HFF-Myc (cell line): ENCODE measurements around the gene PDE6B.
"Not testable (repeated sequence)": the region's sequence is repeated elsewhere in the genome, so short reads cannot be mapped to it uniquely, and the experiment has no call there.

Experiments used
- DNase-seq: peaks from one replicate; pipeline ENCODE4 v3.0.0-alpha.2; 2011; ENCODE audit warnings: low read depth; ENCODE audit errors: extremely low read depth
- H3K4me3 ChIP-seq: replicated peaks from 2 replicates; pipeline ENCODE4 v1.5.1; 2011; ENCODE audit warnings: low read depth, mild to moderate bottlenecking, control low read depth, low read length
- CTCF ChIP-seq: IDR thresholded peaks from 2 replicates; pipeline ENCODE4 v1.5.1; 2012; ENCODE audit warnings: mild to moderate bottlenecking, low read depth, low read length, control low read depth; ENCODE audit errors: missing control alignments

PDE6B gene

GRCh38 chr4:687971-688853 is 62.8 kb downstream of the PDE6B start:
- no peak for DNase-seq
- TF ChIP-seq CTCF = no peak

GRCh38 chr4:688854-689681 is 63.7 kb downstream of the PDE6B start, which contains the start of gene SLC49A3:
TSS of gene SLC49A3 (minus strand) at chr4:689151. CDS start at chr4:689127, 24 bp downstream.
- TF ChIP-seq CTCF = no peak
- no peak for DNase-seq
- H3K4me3 ChIP-seq = no peak within 1 kb of the TSS

More at GRCh38 chr4:687971-688853, 62.8 kb downstream of the PDE6B start:
- H3K4me3 ChIP-seq = no peak overlapping the region

GRCh38 chr4:689723-690122 is 64.3 kb downstream of the PDE6B start:
- no peak for TF ChIP-seq CTCF
- DNase-seq = no peak
- no peak overlapping the region for H3K4me3 ChIP-seq

GRCh38 chr4:692771-693554 is 67.6 kb downstream of the PDE6B start:
- TF ChIP-seq CTCF = no peak
- no peak overlapping the region for H3K4me3 ChIP-seq
- DNase-seq = no peak

GRCh38 chr4:694341-694940 is 69.1 kb downstream of the PDE6B start:
- not testable (repeated sequence) for DNase-seq

GRCh38 chr4:699816-700580 is 74.6 kb downstream of the PDE6B start:
- no peak overlapping the region for H3K4me3 ChIP-seq
- no peak for TF ChIP-seq CTCF
- DNase-seq = no peak

More at GRCh38 chr4:694341-694940, 69.1 kb downstream of the PDE6B start:
- H3K4me3 ChIP-seq = not testable (repeated sequence)
